Parathyroid adenoma (tissue), 2 donors: ENCODE measurements around the gene PLCL2.

Experiments
- H2AFZ ChIP-seq: fragments of 300-600 bp; sonication (generic); one replicate; pipeline ENCODE4 v1.7.0; 2017; ENCODE audit warnings: antibody characterized with exemption, mild to moderate bottlenecking
- H3K27ac ChIP-seq: fragments of 300-600 bp; sonication (generic); one replicate; pipeline ENCODE4 v1.7.0; 2017
- H3K27me3 ChIP-seq: fragments of 300-600 bp; sonication (generic); one replicate; pipeline ENCODE4 v1.7.0; 2017; ENCODE audit warnings: low read length; ENCODE audit not compliant: control insufficient read depth, insufficient read depth
- H3K36me3 ChIP-seq: fragments of 300-600 bp; sonication (generic); one replicate; pipeline ENCODE4 v1.7.0; 2017; ENCODE audit warnings: low read length; ENCODE audit not compliant: control insufficient read depth, insufficient read depth
- H3K4me1 ChIP-seq: fragments of 300-600 bp; sonication (generic); one replicate; pipeline ENCODE4 v1.7.0; 2017; ENCODE audit warnings: control low read depth
- H3K4me2 ChIP-seq: fragments of 300-600 bp; sonication (generic); one replicate; pipeline ENCODE4 v1.7.0; 2017; ENCODE audit warnings: low read length
- H3K4me3 ChIP-seq: fragments of 300-600 bp; sonication (generic); one replicate; pipeline ENCODE4 v1.7.0; 2017; ENCODE audit warnings: low read depth, low read length
- H3K79me2 ChIP-seq: fragments of 300-600 bp; sonication (generic); one replicate; pipeline ENCODE4 v1.7.0; 2017; ENCODE audit warnings: control low read depth
- H3K9ac ChIP-seq: fragments of 300-600 bp; sonication (generic); one replicate; pipeline ENCODE4 v1.7.0; 2017; ENCODE audit warnings: mild to moderate bottlenecking
- H3K9me3 ChIP-seq: fragments of 300-600 bp; sonication (generic); one replicate; pipeline ENCODE4 v1.7.0; 2017; ENCODE audit warnings: low read length; ENCODE audit not compliant: control insufficient read depth
- TF ChIP-seq, protein P1 (sequence below): fragments of 300-600 bp; sonication (generic); IDR thresholded peaks from one replicate; pipeline ENCODE4 v1.7.0; 2017; ENCODE audit warnings: antibody characterized with exemption, mild to moderate bottlenecking
- donor health status: primary hyperparathyroidism.

The PLCL2 gene

DNA sequence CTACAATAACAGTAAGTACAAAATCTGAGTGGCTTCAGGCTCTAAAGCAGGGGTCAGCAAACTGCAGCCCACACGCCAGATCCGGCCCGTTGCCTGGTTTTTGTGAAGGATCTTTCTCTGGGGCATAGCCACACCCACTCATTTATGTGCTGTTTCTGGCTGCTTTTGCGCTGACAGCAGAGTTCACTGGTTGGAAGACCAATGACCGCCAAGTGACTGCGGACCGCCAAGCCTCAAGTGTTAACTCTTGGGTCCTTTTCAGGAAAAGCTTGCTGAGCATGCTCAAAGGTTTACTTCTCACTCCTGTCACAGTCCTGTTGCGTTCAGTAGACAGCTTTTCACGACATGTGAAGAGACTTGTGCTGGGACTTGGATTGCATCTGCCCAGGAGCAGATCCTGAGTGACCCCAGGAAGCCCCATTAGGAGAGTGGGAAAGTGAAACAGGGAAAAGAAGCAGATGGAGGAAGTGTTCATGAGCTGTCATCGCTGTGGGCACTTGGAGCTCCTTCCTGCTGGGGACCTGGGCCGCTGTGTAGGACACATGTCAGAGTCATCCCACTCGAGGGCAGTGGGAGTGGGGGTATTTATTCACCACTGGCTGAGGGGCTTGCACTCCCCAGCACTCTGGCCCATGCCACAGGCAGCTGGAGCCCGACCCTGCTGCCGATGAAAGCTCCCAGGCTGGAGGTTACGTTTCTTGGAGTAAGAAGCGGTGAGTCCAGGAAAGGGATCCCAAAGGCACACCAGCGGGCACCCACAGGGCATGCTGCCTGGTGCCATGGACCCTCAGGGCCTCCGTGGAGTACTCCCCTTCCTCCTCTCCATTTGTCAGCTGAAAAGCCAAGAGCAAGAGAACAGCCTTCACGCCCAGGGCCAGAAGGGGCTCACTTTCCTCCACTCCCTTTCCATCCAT lies 249.1 kb downstream of the PLCL2 start:
- H3K27me3 ChIP-seq, result no peaks in the 10 kb centered on the region
- H3K4me3 ChIP-seq, result no peak overlapping the region
- H2AFZ ChIP-seq, result no peak overlapping the region
- no peaks in the 10 kb centered on the region for H3K79me2 ChIP-seq
- TF ChIP-seq, protein P1, sequence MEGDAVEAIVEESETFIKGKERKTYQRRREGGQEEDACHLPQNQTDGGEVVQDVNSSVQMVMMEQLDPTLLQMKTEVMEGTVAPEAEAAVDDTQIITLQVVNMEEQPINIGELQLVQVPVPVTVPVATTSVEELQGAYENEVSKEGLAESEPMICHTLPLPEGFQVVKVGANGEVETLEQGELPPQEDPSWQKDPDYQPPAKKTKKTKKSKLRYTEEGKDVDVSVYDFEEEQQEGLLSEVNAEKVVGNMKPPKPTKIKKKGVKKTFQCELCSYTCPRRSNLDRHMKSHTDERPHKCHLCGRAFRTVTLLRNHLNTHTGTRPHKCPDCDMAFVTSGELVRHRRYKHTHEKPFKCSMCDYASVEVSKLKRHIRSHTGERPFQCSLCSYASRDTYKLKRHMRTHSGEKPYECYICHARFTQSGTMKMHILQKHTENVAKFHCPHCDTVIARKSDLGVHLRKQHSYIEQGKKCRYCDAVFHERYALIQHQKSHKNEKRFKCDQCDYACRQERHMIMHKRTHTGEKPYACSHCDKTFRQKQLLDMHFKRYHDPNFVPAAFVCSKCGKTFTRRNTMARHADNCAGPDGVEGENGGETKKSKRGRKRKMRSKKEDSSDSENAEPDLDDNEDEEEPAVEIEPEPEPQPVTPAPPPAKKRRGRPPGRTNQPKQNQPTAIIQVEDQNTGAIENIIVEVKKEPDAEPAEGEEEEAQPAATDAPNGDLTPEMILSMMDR, result no peak
- H3K4me1 ChIP-seq, result no peaks in the 10 kb centered on the region
- no peaks in the 10 kb centered on the region for H3K36me3 ChIP-seq
- H3K9me3 ChIP-seq, result no peaks in the 10 kb centered on the region
- H3K9ac ChIP-seq, result no peak overlapping the region
- no peak overlapping the region for H3K4me2 ChIP-seq
- H3K27ac ChIP-seq, result no peak overlapping the region

DNA sequence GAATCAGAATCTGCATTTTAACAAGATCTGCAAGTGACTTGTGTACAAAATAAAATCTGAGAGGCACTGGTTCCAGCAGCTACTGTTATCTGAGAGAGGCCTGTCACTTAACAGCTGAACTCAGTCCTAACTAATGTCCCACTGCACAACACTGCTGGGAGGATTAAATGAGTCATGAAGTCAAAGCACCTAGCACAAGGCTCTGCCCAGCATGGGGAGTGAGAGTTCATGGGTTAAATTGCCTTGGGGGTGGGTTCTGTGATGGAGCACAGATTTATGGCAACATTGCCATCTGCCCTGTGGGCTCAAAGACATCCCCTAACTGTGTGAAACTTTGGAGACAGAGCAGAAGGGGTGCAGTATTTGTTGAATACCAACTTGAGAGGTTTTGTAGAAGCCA lies 250.9 kb downstream of the PLCL2 start:
- Histone ChIP-seq H3K79me2 (no peaks in the 10 kb centered on the region), H3K4me2 (no peak overlapping the region), H3K27me3 (no peaks in the 10 kb centered on the region), H2AFZ (no peak overlapping the region), H3K4me1 (no peaks in the 10 kb centered on the region), H3K4me3 (no peak overlapping the region), H3K36me3 (no peaks in the 10 kb centered on the region), H3K27ac (no peak overlapping the region), H3K9me3 (no peaks in the 10 kb centered on the region), H3K9ac (no peak overlapping the region)
- TF ChIP-seq, protein P1, result no peak

DNA sequence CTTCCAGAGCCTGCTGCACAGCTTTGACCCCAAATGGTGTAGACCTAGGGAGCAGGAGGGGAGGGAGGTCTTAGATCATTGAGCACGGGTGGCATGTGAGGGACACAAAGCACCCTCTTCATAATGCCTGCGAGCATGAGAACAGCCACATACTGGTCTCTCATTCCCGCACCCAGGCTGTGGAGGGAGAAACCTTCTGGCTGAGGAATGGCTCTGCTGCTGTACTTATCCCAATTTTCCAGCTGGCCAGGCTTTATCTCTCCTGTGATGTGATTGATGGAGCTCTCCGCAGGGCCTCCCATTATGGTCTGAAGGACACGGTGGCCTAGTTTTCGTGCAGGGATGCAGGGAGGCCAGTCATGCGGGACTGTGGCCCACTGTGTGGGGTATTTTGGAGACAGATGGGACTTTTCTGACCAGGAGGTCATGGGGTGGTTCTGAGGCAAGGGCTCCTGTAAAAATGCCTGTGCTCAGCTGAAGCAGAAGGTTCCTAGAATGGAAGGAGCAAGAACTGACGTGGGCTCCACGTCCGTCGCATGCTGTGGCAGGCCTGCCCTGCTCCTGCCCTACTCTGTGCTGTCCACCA lies 251.5 kb downstream of the PLCL2 start:
- H3K36me3 ChIP-seq, result no peaks in the 10 kb centered on the region
- H3K27ac ChIP-seq, result no peak overlapping the region

DNA sequence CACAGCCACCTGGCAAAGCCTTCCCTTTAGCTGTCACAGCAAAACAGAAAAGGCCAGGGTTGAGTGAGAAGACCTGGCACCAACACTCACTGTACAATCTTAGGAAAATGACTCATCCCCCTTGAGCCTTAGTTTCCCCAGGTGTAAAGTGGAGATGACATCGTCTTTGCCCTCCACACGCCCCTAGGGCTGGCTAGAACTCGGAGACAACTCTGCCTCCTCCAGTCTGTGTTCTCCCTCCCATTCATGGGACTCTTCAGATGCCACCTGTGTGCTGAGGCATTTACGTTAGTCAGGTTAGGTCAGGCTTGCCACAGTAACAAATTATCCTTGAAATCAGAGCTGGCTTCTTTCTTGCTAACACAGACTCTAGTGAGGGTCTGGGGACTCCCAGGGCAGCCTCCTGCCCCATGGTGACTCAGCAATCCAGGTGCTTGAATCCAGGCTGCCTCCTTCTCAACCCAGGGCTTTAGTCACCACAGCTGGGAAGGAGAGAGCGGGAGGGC lies 252.6 kb downstream of the PLCL2 start:
- Histone ChIP-seq H3K27ac (no peak overlapping the region), H3K79me2 (no peaks in the 10 kb centered on the region), H3K4me1 (no peaks in the 10 kb centered on the region), H2AFZ (no peak overlapping the region), H3K36me3 (no peaks in the 10 kb centered on the region), H3K4me3 (no peak overlapping the region), H3K9ac (no peak overlapping the region), H3K9me3 (no peaks in the 10 kb centered on the region), H3K4me2 (no peak overlapping the region), H3K27me3 (no peaks in the 10 kb centered on the region)
- TF ChIP-seq, protein P1, result no peak

More for the DNA sequence above, 251.5 kb downstream of the PLCL2 start:
- Histone ChIP-seq H3K9me3 (no peaks in the 10 kb centered on the region), H3K4me2 (no peak overlapping the region), H3K9ac (no peak overlapping the region), H3K4me1 (no peaks in the 10 kb centered on the region), H2AFZ (no peak overlapping the region), H3K79me2 (no peaks in the 10 kb centered on the region), H3K4me3 (no peak overlapping the region), H3K27me3 (no peaks in the 10 kb centered on the region)
- TF ChIP-seq, protein P1, result no peak
